HG03439 (cell line): ENCODE measurements around the gene STK32B.

Source experiments
- ATAC-seq: cut with Tn5 transposase; IDR thresholded peaks from one replicate; pipeline ENCODE4 v1.9.1; 2021; ENCODE audit warnings: mild to moderate bottlenecking, moderate library complexity; ENCODE audit not compliant: unreplicated experiment

Gene STK32B

GRCh38 chr4:5337731-5338130 lies 286.5 kb downstream of the STK32B start:
- ATAC-seq: no peak

GRCh38 chr4:5338531-5338930 lies 287.3 kb downstream of the STK32B start:
- no peak for ATAC-seq

- no peak for ATAC-seq
Measured at GRCh38 chr4:5340991-5341451, 289.7 kb downstream of the STK32B start.

GRCh38 chr4:5341526-5341925 lies 290.2 kb downstream of the STK32B start:
- no peak for ATAC-seq

GRCh38 chr4:5355846-5356245 lies 304.6 kb downstream of the STK32B start:
- ATAC-seq: no peak

GRCh38 chr4:5357870-5358269 lies 306.6 kb downstream of the STK32B start:
- no peak for ATAC-seq

- ATAC-seq: no peak
Measured at GRCh38 chr4:5361968-5362367, 310.7 kb downstream of the STK32B start.

GRCh38 chr4:5364406-5364805 lies 313.1 kb downstream of the STK32B start:
- ATAC-seq: no peak

- ATAC-seq: no peak
Measured at GRCh38 chr4:5365071-5366008, 314.1 kb downstream of the STK32B start.

- no peak for ATAC-seq
Measured at GRCh38 chr4:5366009-5366386, 314.7 kb downstream of the STK32B start.

- no peak for ATAC-seq
Measured at GRCh38 chr4:5366421-5366820, 315.1 kb downstream of the STK32B start.

GRCh38 chr4:5368426-5368825 lies 317.1 kb downstream of the STK32B start:
- ATAC-seq: no peak

- no peak for ATAC-seq
Measured at GRCh38 chr4:5370286-5370685, 319.0 kb downstream of the STK32B start.

GRCh38 chr4:5371415-5372190 lies 320.3 kb downstream of the STK32B start:
- no peak for ATAC-seq

GRCh38 chr4:5372198-5372597 lies 320.9 kb downstream of the STK32B start:
- no peak for ATAC-seq

GRCh38 chr4:5373327-5373726 lies 322.0 kb downstream of the STK32B start:
- ATAC-seq: no peak

GRCh38 chr4:5374592-5374991 lies 323.3 kb downstream of the STK32B start:
- ATAC-seq: no peak

- ATAC-seq: no peak
Measured at GRCh38 chr4:5374994-5375393, 323.7 kb downstream of the STK32B start.

- no peak for ATAC-seq
Measured at GRCh38 chr4:5376015-5376414, 324.7 kb downstream of the STK32B start.

- ATAC-seq: no peak
Measured at GRCh38 chr4:5378002-5378401, 326.7 kb downstream of the STK32B start.

GRCh38 chr4:5379895-5380294 lies 328.6 kb downstream of the STK32B start:
- no peak for ATAC-seq

GRCh38 chr4:5381961-5382441 lies 330.7 kb downstream of the STK32B start:
- ATAC-seq: no peak
